ENCODE results near the gene UNC5C. TPM values are rescaled to one million over a fixed set of nuclear protein-coding genes. Genes with fewer than 3 reads are reported as not detected.

The UNC5C gene
- total RNA-seq, 1 experiment from 2014 or later, result not detected

- Mint-ChIP-seq H3K9me3 (ENCODE audit: unreplicated experiment) (no peaks in the 10 kb centered on the region), H3K27me3 (ENCODE audit: insufficient read depth, unreplicated experiment) (peaks cover 51% of the 10 kb centered on the region), H3K36me3 (ENCODE audit: insufficient read depth, unreplicated experiment) (no peaks in the 10 kb centered on the region), H3K4me1 (ENCODE audit: insufficient read depth, unreplicated experiment) (peaks cover 6% of the 10 kb centered on the region), H3K4me3 (ENCODE audit: unreplicated experiment) (no peak overlapping the region), H3K27ac (ENCODE audit: low read depth, unreplicated experiment) (no peak overlapping the region)
- no peak for DNase-seq (ENCODE audit: unreplicated experiment)
- intact Hi-C loops (cut with micrococcal nuclease), result no loop called here
- POLR2A ChIA-PET, result interaction anchor here (0.5 kb wide), 1 partner anchor 49 kb away, joined by 3 read pairs; no protein-coding TSS in a partner anchor
- no TSS peak for BruUV-seq (replicated peaks)
- CTCF ChIA-PET, result interaction anchor here (0.6 to 2.6 kb wide), 4 partner anchors 14 to 450 kb away, joined by 3 to 10 read pairs (median 4); no protein-coding TSS in a partner anchor
- TF ChIP-seq CTCF (IDR thresholded peaks at IDR 0.05; ENCODE audit: unreplicated experiment), result no peak
Observed at GRCh38 chr4:95546221-95546620, 2.6 kb downstream of the UNC5C start.

GRCh38 chr4:95545546-95545945 is 3.2 kb downstream of the UNC5C start:
- CTCF ChIA-PET, result interaction anchor here (0.6 to 2.6 kb wide), 9 partner anchors 10 to 726 kb away, joined by 3 to 10 read pairs (median 4); no protein-coding TSS in a partner anchor
- no TSS peak for BruUV-seq (replicated peaks)
- peaks cover 47% of the 10 kb centered on the region for H3K27me3 Mint-ChIP-seq (ENCODE audit: insufficient read depth, unreplicated experiment)
- no peaks in the 10 kb centered on the region for H3K9me3 Mint-ChIP-seq (ENCODE audit: unreplicated experiment)
- no peak overlapping the region for H3K4me3 Mint-ChIP-seq (ENCODE audit: unreplicated experiment)
- H3K27ac Mint-ChIP-seq (ENCODE audit: low read depth, unreplicated experiment), result no peak overlapping the region
- intact Hi-C loops (cut with micrococcal nuclease), result loop anchor here (2.0 kb wide), 1 partner anchor 379 kb away; no protein-coding TSS in a partner anchor
- no peaks in the 10 kb centered on the region for H3K36me3 Mint-ChIP-seq (ENCODE audit: insufficient read depth, unreplicated experiment)
- H3K4me1 Mint-ChIP-seq (ENCODE audit: insufficient read depth, unreplicated experiment), result peaks cover 6% of the 10 kb centered on the region
- POLR2A ChIA-PET, result interaction anchor here (0.5 kb wide), 1 partner anchor 50 kb away, joined by 3 read pairs; no protein-coding TSS in a partner anchor
- TF ChIP-seq CTCF (IDR thresholded peaks at IDR 0.05; ENCODE audit: unreplicated experiment), result no peak
- no peak for DNase-seq (ENCODE audit: unreplicated experiment)

GRCh38 chr4:95544113-95545103 is 4.4 kb downstream of the UNC5C start:
- no peaks in the 10 kb centered on the region for H3K4me1 Mint-ChIP-seq (ENCODE audit: insufficient read depth, unreplicated experiment)
- CTCF ChIA-PET, result interaction anchor here (0.6 to 2.6 kb wide), 9 partner anchors 9 to 1748 kb away, joined by 3 to 10 read pairs (median 4); no protein-coding TSS in a partner anchor
- H3K27me3 Mint-ChIP-seq (ENCODE audit: insufficient read depth, unreplicated experiment), result peaks cover 36% of the 10 kb centered on the region
- TF ChIP-seq CTCF (IDR thresholded peaks at IDR 0.05; ENCODE audit: unreplicated experiment), result no peak
- POLR2A ChIA-PET, result interaction anchor here (0.7 kb wide), 1 partner anchor 24 kb away, joined by 3 read pairs; no protein-coding TSS in a partner anchor
- no TSS peak for BruUV-seq (replicated peaks)
- DNase-seq (ENCODE audit: unreplicated experiment), result no peak
- no peaks in the 10 kb centered on the region for H3K36me3 Mint-ChIP-seq (ENCODE audit: insufficient read depth, unreplicated experiment)
- intact Hi-C loops (cut with micrococcal nuclease), result loop anchor here (2.0 kb wide), 1 partner anchor 378 kb away; no protein-coding TSS in a partner anchor
- H3K27ac Mint-ChIP-seq (ENCODE audit: low read depth, unreplicated experiment), result no peak overlapping the region
- H3K9me3 Mint-ChIP-seq (ENCODE audit: unreplicated experiment), result no peaks in the 10 kb centered on the region
- no peak overlapping the region for H3K4me3 Mint-ChIP-seq (ENCODE audit: unreplicated experiment)
